Astrocyte of the spinal cord (primary cell): ENCODE results near the gene DENND1A.

Experiments used
- DNase-seq: peaks from one replicate; pipeline ENCODE4 v3.0.0; 2011; ENCODE audit warnings: low read depth, low spot score
- H3K4me3 ChIP-seq: 2 replicates; pipeline ENCODE4 v1.5.1; 2011; ENCODE audit warnings: low read depth, mild to moderate bottlenecking, low read length, moderate library complexity
- CTCF ChIP-seq: IDR thresholded peaks from 2 replicates; pipeline ENCODE4 v1.5.1; 2012; ENCODE audit warnings: low read depth, mild to moderate bottlenecking, low read length, inconsistent platforms
- in situ Hi-C: cut with HindIII; loops from 2 replicates; pipeline ENCODE4 v1.10.0; 2017; ENCODE audit warnings: low sequenced_read_pairs

Gene DENND1A

GRCh38 chr9:123527981-123528380, 401.9 kb downstream of the DENND1A start:
- in situ Hi-C loops = no loop called here
- TF ChIP-seq CTCF = no peak

GRCh38 chr9:123525957-123526356, 404.0 kb downstream of the DENND1A start:
- H3K4me3 ChIP-seq = no peak overlapping the region
- in situ Hi-C loops = no loop called here
- TF ChIP-seq CTCF = no peak
- DNase-seq = no peak

More at GRCh38 chr9:123527981-123528380, 401.9 kb downstream of the DENND1A start:
- no peak overlapping the region for H3K4me3 ChIP-seq
- no peak for DNase-seq

GRCh38 chr9:123525424-123525823, 404.5 kb downstream of the DENND1A start:
- TF ChIP-seq CTCF = no peak
- in situ Hi-C loops = no loop called here
- H3K4me3 ChIP-seq = no peak overlapping the region
- DNase-seq = no peak

- no peak for TF ChIP-seq CTCF
- no peak for DNase-seq
- H3K4me3 ChIP-seq = no peak overlapping the region
- in situ Hi-C loops = no loop called here
These were observed 405.1 kb downstream of the DENND1A start for GRCh38 chr9:123524866-123525265.

GRCh38 chr9:123523845-123524244, 406.1 kb downstream of the DENND1A start:
- DNase-seq = no peak
- TF ChIP-seq CTCF = no peak
- H3K4me3 ChIP-seq = no peak overlapping the region
- in situ Hi-C loops = no loop called here

- H3K4me3 ChIP-seq = no peak overlapping the region
- no peak for TF ChIP-seq CTCF
- in situ Hi-C loops = no loop called here
- no peak for DNase-seq
These were observed 406.9 kb downstream of the DENND1A start for GRCh38 chr9:123523001-123523400.

GRCh38 chr9:123522251-123522650, 407.7 kb downstream of the DENND1A start:
- no peak overlapping the region for H3K4me3 ChIP-seq
- no peak for TF ChIP-seq CTCF
- no peak for DNase-seq
- in situ Hi-C loops = no loop called here
